PC-9 (cell line): ENCODE data around the gene SLC44A1.

Experiments
- CTCF ChIP-seq: fragments of 200-600 bp; sonication (generic); conservative IDR thresholded peaks from 2 replicates; pipeline ENCODE4 v1.6.1; 2017; ENCODE audit warnings: mixed run types, antibody characterized with exemption, mild to moderate bottlenecking, moderate library complexity
- EZH2 ChIP-seq: fragments of 200-600 bp; sonication (generic); IDR thresholded peaks from 2 replicates; pipeline ENCODE4 v1.8.0; 2017; ENCODE audit warnings: antibody characterized with exemption, low read depth

GRCh38 chr9:105241356-105242043 lies 3.0 kb upstream of the SLC44A1 start:
- TF ChIP-seq EZH2 (no peak), CTCF (no peak)
